ENCODE measurements around the gene AKIRIN2. TPM values are rescaled to one million over a fixed set of nuclear protein-coding genes. Genes with fewer than 3 reads are reported as not detected.

AKIRIN2 gene
- total and polyA plus RNA-seq, 2 donors (not counting 3 experiments of a cell fraction or from before 2014, with no cell fraction given) = 19.0 to 46.4 TPM

GRCh38 chr6:87661016-87661415 lies 41.0 kb downstream of the AKIRIN2 start:
- ChIA-PET POLR2A (no interaction called here), CTCF (interaction anchor here (1.0 to 1.2 kb wide), 3 partner anchors 8 to 522 kb away, joined by 3 read pairs; no protein-coding TSS in a partner anchor)
- Histone ChIP-seq H3K79me2 (ENCODE audit: control insufficient read depth, insufficient read depth, low read length) (no peaks in the 10 kb centered on the region), H3K9ac (replicated peaks; ENCODE audit: extremely low read depth, insufficient read depth, low read length) (no peak overlapping the region), H3K4me2 (ENCODE audit: insufficient read depth, low read length) (no peak overlapping the region), H3K36me3 (ENCODE audit: control insufficient read depth in 2 of 2, extremely low read depth in 1 of 2, insufficient read depth in 2 of 2, low read length in 2 of 2) (no peaks in the 10 kb centered on the region), H3K27me3 (ENCODE audit: control insufficient read depth in 2 of 2, insufficient read depth in 2 of 2, low read length in 2 of 2) (no peaks in the 10 kb centered on the region), H3K4me3 (replicated peaks in 1 of 3; ENCODE audit: insufficient read depth in 1 of 3, low read depth in 1 of 3, low read length in 3 of 3) (no peak overlapping the region), H3K4me1 (ENCODE audit: control insufficient read depth, extremely low read depth, insufficient read depth, low read length) (peaks cover 10% of the 10 kb centered on the region), H3K9me3 (replicated peaks; ENCODE audit: control insufficient read depth, insufficient read depth, low read length) (no peaks in the 10 kb centered on the region), H3K27ac (ENCODE audit: insufficient read depth, low read depth, low read length) (no peak overlapping the region), H4K20me1 (replicated peaks; ENCODE audit: control insufficient read depth, extremely low read depth, insufficient read depth, low read length) (no peaks in the 10 kb centered on the region), H3K9me1 (replicated peaks; ENCODE audit: control insufficient read depth, extremely low read depth, insufficient read depth, low read length) (no peaks in the 10 kb centered on the region), H2AFZ (ENCODE audit: low read depth, low read length) (no peak overlapping the region)
- no TSS peak for BruUV-seq (replicated peaks)
- intact Hi-C loops (cut with micrococcal nuclease) = no loop called here
- FAIRE-seq (no peak), DNase-seq (ENCODE audit: low read depth, low spot score) (no peak)
- dilution Hi-C loops (cut with MboI; ENCODE audit: extremely low pct_ligation_motif_present, low sequenced_read_pairs) = no loop called here
- no peak for TF ChIP-seq GATA2 (IDR thresholded peaks at IDR 0.05; ENCODE audit: insufficient read depth, insufficient read length, low read depth, low read length)
- TF ChIP-seq JUN (IDR thresholded peaks at IDR 0.05; ENCODE audit: borderline replicate concordance, insufficient read depth, insufficient read length, low read depth) = no peak
- TF ChIP-seq FOS (IDR thresholded peaks at IDR 0.05; ENCODE audit: borderline replicate concordance, insufficient read depth, low read length) = no peak
- no peak for TF ChIP-seq POLR2A (IDR thresholded peaks at IDR 0.05; ENCODE audit: low read depth, low read length)
- TF ChIP-seq POLR2AphosphoS5 (IDR thresholded peaks at IDR 0.05; ENCODE audit: insufficient read depth, low read depth, low read length) = no peak
- TF ChIP-seq CTCF (IDR thresholded peaks at IDR 0.05; ENCODE audit: extremely low read depth in 1 of 2, insufficient read depth in 1 of 2, low read depth in 1 of 2, low read length in 2 of 2) = no peak
- TF ChIP-seq MAX (IDR thresholded peaks at IDR 0.05; ENCODE audit: insufficient read depth, insufficient read length) = no peak
- no peak for TF ChIP-seq EZH2 (IDR thresholded peaks at IDR 0.05; ENCODE audit: borderline replicate concordance, low read depth, low read length, severe bottlenecking)
- TF ChIP-seq MYC (IDR thresholded peaks at IDR 0.05; ENCODE audit: low read depth, low read length) = no peak

Data from endothelial cell of umbilical vein (primary cell).